Stimulated activated CD4-positive, alpha-beta T cell treated with anti-CD3 and anti-CD28 coated beads, Interleukin-1b, Interleukin-23, amount 100 ng/mL, for 4 hours (primary cell): Measurements from ENCODE around the gene IER3.
"Not testable (repeated sequence)": the region's sequence is repeated elsewhere in the genome, so short reads cannot be mapped to it uniquely, and the experiment has no call there.

Experiments
- DNase-seq, 2 donors: peaks; one replicate each; pipeline ENCODE4 v3.0.0-alpha.2; 2020; ENCODE audit warnings: low read depth in 2 of 2

Gene IER3

GRCh38 chr6:30723843-30724741 is 20.3 kb downstream of the IER3 start:
- not testable (repeated sequence) for DNase-seq

DNA sequence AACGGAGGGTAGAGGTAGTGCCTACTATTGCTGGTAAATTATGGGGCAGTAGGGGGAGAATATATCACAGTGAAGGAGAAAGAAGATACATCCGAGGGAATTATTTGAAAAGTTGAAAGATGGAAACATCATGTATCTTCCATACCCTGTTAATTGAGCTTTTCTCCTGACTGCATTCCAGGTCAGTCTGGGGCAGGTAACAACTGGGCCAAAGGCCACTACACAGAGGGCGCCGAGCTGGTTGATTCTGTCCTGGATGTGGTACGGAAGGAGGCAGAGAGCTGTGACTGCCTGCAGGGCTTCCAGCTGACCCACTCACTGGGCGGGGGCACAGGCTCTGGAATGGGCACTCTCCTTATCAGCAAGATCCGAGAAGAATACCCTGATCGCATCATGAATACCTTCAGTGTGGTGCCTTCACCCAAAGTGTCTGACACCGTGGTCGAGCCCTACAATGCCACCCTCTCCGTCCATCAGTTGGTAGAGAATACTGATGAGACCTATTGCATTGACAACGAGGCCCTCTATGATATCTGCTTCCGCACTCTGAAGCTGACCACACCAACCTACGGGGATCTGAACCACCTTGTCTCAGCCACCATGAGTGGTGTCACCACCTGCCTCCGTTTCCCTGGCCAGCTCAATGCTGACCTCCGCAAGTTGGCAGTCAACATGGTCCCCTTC is 21.0 kb downstream of the IER3 start:
- DNase-seq = not testable (repeated sequence)

GRCh38 chr6:30722280-30723112 is 21.9 kb downstream of the IER3 start:
- peak; percentile 81 to 89 for DNase-seq

DNA sequence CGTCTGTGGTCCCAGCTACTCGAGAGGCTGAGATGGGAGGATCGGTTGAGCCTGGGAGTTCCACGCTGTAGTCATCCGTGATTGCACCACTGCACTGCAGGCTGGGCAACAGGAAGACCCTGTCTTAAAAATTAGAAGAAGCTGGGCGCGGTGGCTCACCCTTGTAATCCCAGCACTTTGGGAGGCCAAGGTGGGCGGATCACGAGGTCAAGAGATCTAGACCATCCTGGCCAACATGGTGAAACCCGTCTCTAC is 22.4 kb downstream of the IER3 start:
- not testable (repeated sequence) for DNase-seq

GRCh38 chr6:30721198-30722024 is 22.9 kb downstream of the IER3 start:
- peak; percentile 98 to 99 for DNase-seq

GRCh38 chr6:30720738-30721197 is 23.6 kb downstream of the IER3 start:
- DNase-seq = peak; percentile 38 to 61

DNA sequence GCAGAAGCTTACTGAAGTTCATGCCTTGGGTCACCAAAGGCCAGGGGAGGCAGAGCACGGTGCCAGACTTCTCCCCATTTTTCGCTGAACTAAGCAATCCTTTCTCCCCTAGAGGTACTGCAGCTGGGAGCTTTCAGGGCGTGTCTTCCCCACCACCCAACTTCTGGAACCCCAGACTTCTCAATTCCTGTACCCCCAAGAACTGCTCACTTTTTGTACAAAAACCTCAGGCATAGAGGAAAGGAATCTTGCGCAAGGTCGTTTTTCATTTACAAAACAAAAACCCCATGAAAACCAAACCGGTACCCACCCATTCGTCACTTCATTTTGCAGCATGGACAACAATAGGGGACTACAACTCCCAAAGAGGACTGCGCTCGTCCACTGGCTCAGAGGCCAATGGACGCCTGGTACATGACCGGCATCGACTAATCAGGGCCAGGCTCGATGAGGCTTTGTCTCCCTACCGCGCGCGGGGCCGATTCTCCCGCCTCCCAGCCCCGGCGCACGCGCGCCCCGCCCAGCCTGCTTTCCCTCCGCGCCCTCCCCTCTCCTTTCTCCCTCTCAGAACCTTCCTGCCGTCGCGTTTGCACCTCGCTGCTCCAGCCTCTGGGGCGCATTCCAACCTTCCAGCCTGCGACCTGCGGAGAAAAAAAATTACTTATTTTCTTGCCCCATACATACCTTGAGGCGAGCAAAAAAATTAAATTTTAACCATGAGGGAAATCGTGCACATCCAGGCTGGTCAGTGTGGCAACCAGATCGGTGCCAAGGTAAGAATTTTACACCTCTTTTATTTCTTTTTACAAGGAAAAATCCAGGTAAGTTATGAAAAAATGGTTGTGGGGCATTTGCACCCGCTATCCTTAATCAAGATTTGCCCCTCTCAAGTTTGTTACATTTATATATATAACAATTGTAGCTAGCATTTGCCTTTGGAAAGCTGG is 24.3 kb downstream of the IER3 start, which contains the start of gene TUBB:
TUBB (plus strand) TSS at position 562 of the 947 bp plus-strand sequence; CDS start at position 717, 155 bp downstream.
- DNase-seq = peak; percentile 90 to 91

DNA sequence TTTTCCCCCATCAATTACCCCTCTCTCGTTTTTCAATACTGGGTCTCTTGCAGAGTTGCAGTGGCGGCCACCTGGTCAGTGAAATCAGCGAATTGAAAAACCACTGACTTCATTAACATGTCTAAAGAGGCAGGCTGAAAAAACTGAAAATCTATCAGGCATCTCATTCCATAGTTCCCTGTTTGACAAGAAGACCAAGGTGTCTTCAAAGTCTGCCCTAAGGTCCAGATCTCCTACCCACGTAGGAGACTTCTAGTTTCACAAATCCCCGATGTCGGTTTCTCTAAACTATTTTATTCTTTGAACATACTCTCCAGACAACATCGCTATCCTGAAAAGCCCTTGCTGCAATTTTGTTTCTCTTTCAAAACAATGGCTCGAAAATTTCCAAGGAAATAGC is 25.0 kb downstream of the IER3 start:
- DNase-seq = no peak

DNA sequence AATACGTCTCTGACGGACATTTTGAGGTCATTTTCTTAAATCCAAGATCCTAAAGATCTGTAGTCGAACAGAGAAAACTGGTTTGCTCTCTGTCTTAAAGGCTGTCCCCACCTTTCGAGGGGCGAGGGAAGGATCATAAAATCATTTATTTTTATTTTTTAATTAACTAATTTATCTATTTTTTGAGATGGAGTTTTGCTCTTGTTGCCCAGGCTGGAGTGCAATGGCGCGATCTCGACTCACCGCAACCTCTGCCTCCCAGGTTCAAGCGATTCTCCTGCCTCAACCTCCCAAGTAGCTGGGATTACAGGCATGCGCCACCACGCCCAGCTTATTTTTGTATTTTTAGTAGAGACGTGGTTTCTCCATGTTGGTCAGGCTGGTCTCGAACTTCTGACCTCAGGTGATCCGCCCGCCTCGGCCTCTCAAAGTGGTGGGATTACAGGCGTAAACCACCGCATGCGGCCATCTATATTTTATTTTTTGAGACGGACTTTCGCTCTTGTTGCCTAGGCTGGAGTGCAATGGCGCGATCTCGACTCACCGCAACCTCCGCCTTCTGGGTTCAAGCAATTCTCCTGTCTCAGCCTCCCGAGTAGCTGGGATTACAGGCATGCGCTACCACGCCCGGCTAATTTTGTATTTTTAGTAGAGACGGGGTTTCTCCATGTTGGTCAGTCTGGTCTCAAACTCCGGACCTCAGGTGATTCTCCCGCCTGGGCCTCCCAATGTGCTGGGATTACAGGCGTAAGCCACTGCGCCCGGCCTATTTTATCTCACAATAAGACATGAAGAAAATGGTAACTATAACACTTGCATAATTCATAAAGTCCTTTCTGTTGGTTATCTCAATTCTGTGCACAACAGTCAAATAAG is 26.3 kb downstream of the IER3 start:
- not testable (repeated sequence) for DNase-seq

DNA sequence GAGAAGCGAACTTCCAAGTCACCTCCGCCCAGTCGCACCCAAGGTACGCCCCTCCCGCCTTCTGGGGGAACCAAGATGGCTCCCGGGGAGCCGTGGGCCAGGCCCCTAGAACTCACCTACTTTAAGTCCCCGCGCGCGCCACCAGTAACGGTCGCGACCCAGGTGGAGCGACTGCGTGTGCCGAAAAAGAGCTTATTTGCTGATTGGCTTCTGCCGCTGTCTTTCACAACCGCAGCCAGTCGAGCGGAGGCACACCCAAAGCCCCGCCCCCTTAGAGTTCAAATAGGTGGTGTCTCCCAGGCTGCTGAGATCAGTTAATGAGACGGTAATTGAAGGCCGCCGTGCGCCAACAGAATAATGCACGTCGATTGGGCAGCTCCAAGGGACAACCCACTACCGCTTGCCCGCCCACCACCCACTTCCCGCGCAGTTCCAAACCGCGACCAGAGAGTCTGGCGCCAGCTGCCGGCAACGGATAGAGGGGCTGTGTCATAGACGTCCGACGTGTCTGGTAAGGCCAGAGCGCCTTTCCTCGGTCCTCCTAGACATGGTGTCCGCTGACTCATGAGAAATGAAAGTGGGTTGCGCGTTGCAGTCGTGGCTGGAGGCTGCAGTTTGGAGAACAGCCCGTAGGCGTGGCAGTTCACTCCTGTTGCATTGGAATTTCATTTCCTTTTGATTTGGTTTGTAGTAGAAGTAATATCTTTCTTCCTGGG is 27.1 kb downstream of the IER3 start, which contains the start of gene MDC1:
MDC1 (minus strand) TSS at position 153 of the 716 bp plus-strand sequence. CDS start 2,106 bp downstream, outside the sequence.
- peak; percentile 94 to 97 for DNase-seq

- DNase-seq = no peak
Measured at GRCh38 chr6:30716879-30717128, 27.5 kb downstream of the IER3 start.

DNA sequence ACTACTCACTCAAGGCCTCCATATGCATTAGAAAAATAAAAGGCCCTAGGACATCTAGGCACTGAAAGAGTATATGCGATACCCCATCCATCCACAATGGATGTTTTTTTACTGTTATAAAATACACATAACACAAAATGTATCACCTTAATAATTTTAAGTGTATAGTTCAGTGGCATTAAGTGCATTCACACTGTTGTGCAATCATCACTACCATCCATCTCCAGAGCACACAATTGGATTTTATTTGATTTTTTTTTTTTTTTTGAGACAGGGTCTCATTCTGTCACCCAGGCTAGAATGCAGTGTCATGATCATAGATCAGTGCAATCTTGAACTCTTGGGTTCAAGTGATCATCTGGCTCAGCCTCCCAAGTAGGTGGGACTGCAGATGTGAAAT is 30.1 kb downstream of the IER3 start:
- DNase-seq = no peak

DNA sequence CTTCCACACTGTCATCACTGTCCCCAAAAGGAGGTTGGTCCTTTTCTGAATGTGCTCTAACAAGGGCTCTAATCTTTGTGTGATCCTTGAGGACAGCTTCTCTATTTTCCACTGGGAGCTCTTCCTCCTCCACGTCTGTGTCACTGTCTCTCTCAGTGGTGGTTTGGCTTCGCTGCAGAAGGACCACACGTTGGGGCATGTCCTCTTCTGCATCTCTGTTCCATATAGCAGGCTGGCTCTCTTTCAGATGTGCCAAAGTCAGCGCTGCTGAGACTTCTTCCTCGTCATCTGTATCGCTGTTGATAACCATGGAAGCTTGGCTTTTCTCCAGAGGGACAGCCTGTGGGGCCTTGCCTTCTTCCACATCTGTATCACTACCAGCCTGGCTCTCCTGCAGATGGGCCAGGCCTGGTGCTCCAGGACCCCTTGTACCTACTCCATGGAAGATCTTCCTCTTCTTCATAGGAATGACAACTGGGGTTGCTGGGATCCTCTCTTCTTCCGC is 31.9 kb downstream of the IER3 start:
- no peak for DNase-seq

DNA sequence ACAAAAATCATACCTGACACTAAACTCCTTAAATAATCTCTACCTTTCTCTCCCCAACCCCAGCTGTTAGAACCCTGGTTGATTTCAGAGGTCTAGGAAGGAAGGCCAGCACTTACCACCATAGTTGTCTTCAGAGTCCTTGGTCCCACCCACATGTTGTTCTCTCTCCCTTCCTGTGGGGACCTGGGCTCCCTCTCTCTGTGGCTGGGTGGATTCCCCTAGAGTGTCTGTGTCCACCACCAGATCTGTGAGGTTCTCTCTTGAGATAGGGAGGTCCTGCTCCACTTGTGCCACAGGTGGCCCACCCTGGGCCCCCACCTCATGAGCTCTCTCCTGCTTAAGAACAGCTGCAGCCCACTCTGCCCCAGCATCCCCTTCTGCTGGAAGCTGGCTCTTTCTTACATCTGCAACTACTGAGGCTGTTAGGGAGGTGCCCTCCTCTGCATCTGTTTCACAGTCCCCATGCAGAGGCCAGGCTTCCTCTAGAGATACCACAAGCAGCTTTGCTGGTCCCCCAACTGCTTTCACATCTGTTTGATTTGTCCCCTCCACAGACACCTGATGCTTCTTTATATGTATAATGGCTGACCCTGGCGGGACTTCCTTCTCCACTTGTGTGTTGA is 32.5 kb downstream of the IER3 start:
- DNase-seq = no peak

- no peak for DNase-seq
Measured at GRCh38 chr6:30709101-30709868, 35.1 kb downstream of the IER3 start.

GRCh38 chr6:30707281-30707850 is 37.0 kb downstream of the IER3 start:
- no peak for DNase-seq

GRCh38 chr6:30705620-30706019 is 38.7 kb downstream of the IER3 start:
- DNase-seq = no peak
